Gastroesophageal sphincter (tissue), 4 donors: ENCODE measurements around the gene LOXHD1. TPM values are rescaled to one million over a fixed set of nuclear protein-coding genes. Genes with fewer than 3 reads are reported as not detected.

Source experiments
- ATAC-seq: fragments of 150-250 bp; one replicate; pipeline ENCODE4 v1.9.1; 2016; ENCODE audit warnings: mild to moderate bottlenecking, moderate library complexity
- H3K27ac ChIP-seq, 4 donors: fragments of 200-600 bp; sonication (generic) in 3 of 4; 1 replicate in 3 of 4; 2 replicates in 1 of 4; pipeline ENCODE4 v1.5.1; 2016 to 2019
- H3K27me3 ChIP-seq: fragments of 200-600 bp; sonication (generic); one replicate; pipeline ENCODE4 v1.5.1; 2019
- H3K36me3 ChIP-seq, 2 donors: fragments of 200-600 bp; sonication (generic); one replicate each; pipeline ENCODE4 v1.5.1; 2019; ENCODE audit warnings: control low read depth in 1 of 2
- H3K4me1 ChIP-seq, 3 donors: fragments of 200-600 bp; sonication (generic); 1 replicate in 2 of 3; 2 replicates in 1 of 3; pipeline ENCODE4 v1.5.1; 2016 to 2019; ENCODE audit warnings: control low read depth in 2 of 3
- H3K4me3 ChIP-seq, 2 donors: fragments of 200-600 bp; sonication (generic); one replicate each; pipeline ENCODE4 v1.5.1; 2019; ENCODE audit warnings: mild to moderate bottlenecking in 1 of 2, moderate library complexity in 1 of 2
- H3K9me3 ChIP-seq, 3 donors: fragments of 200-600 bp; sonication (generic); one replicate each; pipeline ENCODE4 v1.5.1; 2017 to 2019; ENCODE audit warnings: control low read depth in 2 of 3
- CTCF ChIP-seq, 4 experiments: fragments of 200-600 bp in 2 of 4; fragments of 450-650 bp in 2 of 4; sonication (generic) in 1 of 4; IDR thresholded peaks; one replicate each; pipeline ENCODE4 v1.5.1; 2017 to 2019; ENCODE audit warnings: antibody characterized with exemption in 4 of 4, mild to moderate bottlenecking in 2 of 4, moderate library complexity in 2 of 4
- EP300 ChIP-seq: sonication (generic); formaldehyde crosslinking; IDR thresholded peaks from one replicate; pipeline ENCODE4 v1.6.1; 2017; ENCODE audit warnings: antibody characterized with exemption, mild to moderate bottlenecking
- POLR2A ChIP-seq, 2 donors: fragments of 450-650 bp; IDR thresholded peaks; one replicate each; pipeline ENCODE4 v1.6.1; 2017; ENCODE audit warnings: antibody characterized with exemption in 2 of 2, mild to moderate bottlenecking in 2 of 2, moderate library complexity in 1 of 2
- POLR2AphosphoS5 ChIP-seq: sonication (generic); formaldehyde crosslinking; IDR thresholded peaks from one replicate; pipeline ENCODE4 v1.6.1; 2017; ENCODE audit warnings: antibody characterized with exemption
- WGBS, 2 donors: methylation state at CpG; one replicate each; pipeline ENCODE4 v1.1.5; 2018; ENCODE audit warnings: low coverage in 1 of 2; 5-methylcytosine and 5-hydroxymethylcytosine counted together
- total RNA-seq, 4 donors: library from RNA; depleted of rRNA; stranded (reverse); fragments of >200 nt; gene quantifications; one replicate each; pipeline ENCODE4 v1.1.0, GENCODE V29; 2016

LOXHD1 gene
- total RNA-seq, 4 donors from 2014 or later: 0.15 to 0.27 TPM; not detected in 2

GRCh38 chr18:46475390-46475752 is 181.6 kb downstream of the LOXHD1 start:
- no peak for ATAC-seq

GRCh38 chr18:46474487-46475389 is 182.3 kb downstream of the LOXHD1 start:
- no peak overlapping the region for H3K4me3 ChIP-seq
- no peaks in the 10 kb centered on the region for H3K36me3 ChIP-seq
- no peak for ATAC-seq
- 62 to 77% methylated on average over 3 to 11 of the region's 14 CpGs for WGBS, 2 donors
- no peaks in the 10 kb centered on the region for H3K27me3 ChIP-seq
- no peaks in the 10 kb centered on the region for H3K9me3 ChIP-seq
- TF ChIP-seq POLR2A (IDR thresholded peaks at IDR 0.05): no peak
- H3K27ac ChIP-seq: no peak overlapping the region
- H3K4me1 ChIP-seq: peaks cover 0 to 2% (median 0%) of the 10 kb centered on the region in 3 donors

More at GRCh38 chr18:46475390-46475752, 181.6 kb downstream of the LOXHD1 start:
- 81 to 90% methylated on average over 4 of the region's 4 CpGs for WGBS, 2 donors
- no peak for TF ChIP-seq POLR2AphosphoS5
- no peak for TF ChIP-seq EP300
- TF ChIP-seq POLR2A (IDR thresholded peaks at IDR 0.05): no peak
- no peak for TF ChIP-seq CTCF (IDR thresholded peaks at IDR 0.05)
- Histone ChIP-seq H3K27ac (no peak overlapping the region), H3K36me3 (no peaks in the 10 kb centered on the region), H3K4me1 (peaks cover 0 to 5% (median 0%) of the 10 kb centered on the region in 3 donors), H3K9me3 (no peaks in the 10 kb centered on the region), H3K27me3 (no peaks in the 10 kb centered on the region), H3K4me3 (no peak overlapping the region)

GRCh38 chr18:46471809-46472498 is 185.1 kb downstream of the LOXHD1 start:
- H3K9me3 ChIP-seq: no peaks in the 10 kb centered on the region
- TF ChIP-seq POLR2A (IDR thresholded peaks at IDR 0.05) (no peak), CTCF (IDR thresholded peaks at IDR 0.05) (no peak), POLR2AphosphoS5 (no peak), EP300 (no peak)
- peaks cover 0 to 13% (median 0%) of the 10 kb centered on the region in 3 donors for H3K4me1 ChIP-seq
- no peaks in the 10 kb centered on the region for H3K36me3 ChIP-seq
- no peak overlapping the region for H3K4me3 ChIP-seq
- ATAC-seq: no peak
- WGBS, 2 donors: 92 to 100% methylated on average over 2 to 3 of the region's 3 CpGs
- H3K27me3 ChIP-seq: no peaks in the 10 kb centered on the region
- H3K27ac ChIP-seq: no peak overlapping the region

GRCh38 chr18:46470714-46471113 is 186.3 kb downstream of the LOXHD1 start:
- WGBS, 2 donors: 88 to 94% methylated on average over 2 to 3 of the region's 3 CpGs

More at GRCh38 chr18:46470714-46471113, 186.3 kb downstream of the LOXHD1 start:
- no peaks in the 10 kb centered on the region for H3K27me3 ChIP-seq
- ATAC-seq: no peak
- H3K9me3 ChIP-seq: no peaks in the 10 kb centered on the region
- H3K4me1 ChIP-seq: peaks cover 0 to 19% (median 0%) of the 10 kb centered on the region in 3 donors
- no peak overlapping the region for H3K27ac ChIP-seq
- TF ChIP-seq CTCF (IDR thresholded peaks at IDR 0.05) (no peak), POLR2AphosphoS5 (no peak), EP300 (no peak), POLR2A (IDR thresholded peaks at IDR 0.05) (no peak)
- H3K4me3 ChIP-seq: no peak overlapping the region
- H3K36me3 ChIP-seq: no peaks in the 10 kb centered on the region
